ENCODE results near the gene FAAP100.
A peak's percentile ranks its signal among the peaks of the same experiment; 100 is the strongest.
"Not testable (repeated sequence)": the region's sequence is repeated elsewhere in the genome, so short reads cannot be mapped to it uniquely, and the experiment has no call there.

The FAAP100 gene, protein sequence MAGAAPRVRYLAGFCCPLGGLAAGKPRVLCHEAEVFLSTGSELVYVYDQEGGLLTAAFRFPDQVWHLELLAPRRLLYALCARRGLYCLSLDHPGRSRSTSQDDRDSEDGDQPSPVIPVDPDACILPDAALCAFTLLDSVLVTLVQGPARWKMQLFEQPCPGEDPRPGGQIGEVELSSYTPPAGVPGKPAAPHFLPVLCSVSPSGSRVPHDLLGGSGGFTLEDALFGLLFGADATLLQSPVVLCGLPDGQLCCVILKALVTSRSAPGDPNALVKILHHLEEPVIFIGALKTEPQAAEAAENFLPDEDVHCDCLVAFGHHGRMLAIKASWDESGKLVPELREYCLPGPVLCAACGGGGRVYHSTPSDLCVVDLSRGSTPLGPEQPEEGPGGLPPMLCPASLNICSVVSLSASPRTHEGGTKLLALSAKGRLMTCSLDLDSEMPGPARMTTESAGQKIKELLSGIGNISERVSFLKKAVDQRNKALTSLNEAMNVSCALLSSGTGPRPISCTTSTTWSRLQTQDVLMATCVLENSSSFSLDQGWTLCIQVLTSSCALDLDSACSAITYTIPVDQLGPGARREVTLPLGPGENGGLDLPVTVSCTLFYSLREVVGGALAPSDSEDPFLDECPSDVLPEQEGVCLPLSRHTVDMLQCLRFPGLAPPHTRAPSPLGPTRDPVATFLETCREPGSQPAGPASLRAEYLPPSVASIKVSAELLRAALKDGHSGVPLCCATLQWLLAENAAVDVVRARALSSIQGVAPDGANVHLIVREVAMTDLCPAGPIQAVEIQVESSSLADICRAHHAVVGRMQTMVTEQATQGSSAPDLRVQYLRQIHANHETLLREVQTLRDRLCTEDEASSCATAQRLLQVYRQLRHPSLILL

DNA sequence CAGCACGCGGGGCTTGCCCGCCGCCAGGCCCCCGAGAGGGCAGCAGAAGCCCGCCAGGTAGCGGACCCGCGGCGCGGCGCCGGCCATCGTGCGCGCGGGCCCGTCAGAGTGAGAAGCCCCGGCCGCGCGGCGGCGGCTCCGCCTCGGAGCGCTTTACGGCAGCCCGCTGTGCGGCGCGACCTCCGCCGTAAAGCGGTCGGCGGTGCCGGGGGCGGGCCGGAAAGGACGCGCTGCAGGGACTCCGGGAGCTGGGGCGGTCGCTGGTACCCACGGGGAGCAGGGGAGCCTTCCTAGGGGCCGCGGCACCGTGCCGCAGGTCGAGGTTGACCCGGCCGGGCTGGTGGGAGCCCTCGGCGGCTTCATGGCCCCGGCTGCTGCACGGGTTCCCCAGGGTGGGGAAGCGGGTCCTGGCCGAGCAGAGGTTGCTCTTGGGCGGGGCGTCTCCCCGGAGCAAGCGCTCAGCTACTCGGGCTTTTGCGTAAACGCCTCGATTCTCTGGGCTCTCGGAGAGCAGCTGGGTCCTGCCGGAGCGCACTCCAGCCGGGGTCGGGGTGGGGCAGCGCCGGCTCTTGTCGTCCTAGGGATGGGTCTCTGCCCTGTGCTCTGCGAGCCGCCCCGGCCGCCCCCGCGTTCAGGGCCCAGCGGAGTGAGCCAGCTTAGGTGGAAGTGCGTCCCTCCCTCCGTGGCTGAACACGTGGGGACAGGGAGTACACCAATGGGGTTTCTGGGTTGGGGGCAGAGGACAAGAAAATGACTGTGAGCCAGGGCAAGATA is at the start of gene FAAP100:
TSS of gene FAAP100 (minus strand) at position 110 of the 774 bp plus-strand sequence. CDS start at position 87, 23 bp downstream.
- no peak for DNase-seq

DNA sequence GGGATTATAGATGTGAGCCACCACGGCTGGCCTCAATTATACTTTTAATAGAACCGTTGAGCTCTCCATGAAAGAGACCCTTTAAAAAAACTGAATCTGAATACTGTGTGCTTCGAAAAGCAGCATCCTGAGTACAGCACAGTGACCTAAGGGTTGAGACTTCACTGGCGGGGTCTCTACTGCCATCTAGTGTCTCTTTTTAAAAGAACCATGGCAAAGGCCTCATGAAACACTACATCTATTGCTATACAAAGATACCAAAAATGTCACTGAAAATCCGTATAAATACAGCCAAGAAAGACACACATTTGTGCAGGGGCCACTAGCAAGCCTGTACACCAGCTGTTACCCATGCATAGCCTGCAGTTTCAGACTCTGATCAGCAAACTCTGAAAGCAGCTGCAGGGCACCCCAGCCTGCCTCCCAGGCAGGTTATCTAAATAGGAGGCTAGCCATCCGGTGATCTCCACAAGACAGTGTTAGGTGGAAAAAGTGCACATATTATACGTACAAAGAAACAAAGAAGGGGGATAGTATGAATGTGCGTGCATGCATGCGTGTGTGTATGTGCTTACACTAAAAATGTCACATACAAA is 49.5 kb upstream of the FAAP100 start:
- peak; percentile 44 for DNase-seq

DNA sequence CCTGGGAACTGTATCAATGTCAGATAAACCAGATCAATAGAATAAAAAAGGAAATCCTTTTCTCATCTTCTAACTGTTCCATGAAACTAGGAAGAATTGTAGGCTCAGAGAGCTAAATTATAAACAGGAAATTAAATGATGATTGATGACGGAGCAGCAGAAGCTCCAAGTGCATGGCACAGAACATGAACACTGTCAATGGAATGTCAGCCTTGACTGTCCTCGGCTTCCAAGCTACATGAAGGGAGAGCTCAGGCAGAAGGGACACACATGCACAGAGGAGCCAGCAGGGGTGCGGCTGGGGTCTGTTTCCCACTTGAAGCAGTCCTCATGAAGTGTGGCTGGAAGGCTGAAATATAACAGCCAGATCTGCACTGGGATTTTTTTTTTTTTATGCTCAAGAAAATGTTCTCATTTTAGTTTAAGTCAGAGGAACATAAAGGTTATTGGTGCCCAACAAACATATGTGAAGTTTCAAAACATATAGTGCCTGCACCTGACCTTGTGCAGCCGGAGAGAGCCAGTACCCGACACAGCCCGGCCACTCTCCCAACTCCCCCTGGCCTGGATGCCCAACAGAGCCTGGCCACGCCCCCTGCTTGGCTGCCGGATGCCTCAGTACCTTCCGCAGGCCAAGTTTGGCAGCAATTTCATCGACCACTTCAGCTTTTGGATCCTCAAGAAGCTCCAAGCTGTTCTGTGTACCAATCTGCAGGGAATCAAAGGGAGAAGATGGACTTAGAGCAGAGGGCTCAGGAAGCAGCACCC is 47.8 kb upstream of the FAAP100 start:
- DNase-seq = no peak

DNA sequence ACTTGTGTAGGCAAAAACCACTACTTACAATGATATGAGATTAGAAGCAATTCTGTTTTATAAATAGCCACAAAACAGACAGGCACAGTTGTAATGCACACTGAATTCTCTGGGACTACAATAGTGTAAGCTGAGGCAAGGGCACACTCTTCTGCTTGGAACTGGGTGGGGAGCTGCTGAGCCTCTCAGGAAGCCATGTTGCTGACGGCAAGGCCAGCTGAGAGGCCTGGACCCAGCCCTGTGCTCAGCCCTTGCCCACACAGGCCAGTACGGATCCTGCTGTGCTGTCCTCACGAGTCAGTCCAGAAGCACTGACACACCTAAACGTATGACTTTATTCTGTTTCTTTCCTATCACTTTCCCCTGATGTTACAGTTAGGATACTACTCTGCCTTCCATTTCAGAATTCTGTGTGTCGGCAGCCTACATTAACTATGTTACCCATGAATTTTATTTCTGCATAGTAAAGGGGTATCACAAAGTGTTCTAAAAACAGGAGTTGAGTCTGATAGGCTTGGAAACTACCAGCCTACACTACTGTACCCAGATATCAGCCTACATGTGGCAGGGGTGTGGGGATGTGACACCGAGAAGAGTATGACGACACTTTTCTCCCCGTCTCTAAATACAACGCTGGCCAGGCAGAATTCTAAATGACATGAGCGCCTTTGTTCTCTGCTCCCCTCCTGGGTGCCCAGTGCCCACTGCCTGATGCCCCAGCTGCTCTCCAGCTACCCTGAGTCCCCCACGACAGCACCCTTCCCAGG is 41.1 kb upstream of the FAAP100 start:
- DNase-seq = no peak

DNA sequence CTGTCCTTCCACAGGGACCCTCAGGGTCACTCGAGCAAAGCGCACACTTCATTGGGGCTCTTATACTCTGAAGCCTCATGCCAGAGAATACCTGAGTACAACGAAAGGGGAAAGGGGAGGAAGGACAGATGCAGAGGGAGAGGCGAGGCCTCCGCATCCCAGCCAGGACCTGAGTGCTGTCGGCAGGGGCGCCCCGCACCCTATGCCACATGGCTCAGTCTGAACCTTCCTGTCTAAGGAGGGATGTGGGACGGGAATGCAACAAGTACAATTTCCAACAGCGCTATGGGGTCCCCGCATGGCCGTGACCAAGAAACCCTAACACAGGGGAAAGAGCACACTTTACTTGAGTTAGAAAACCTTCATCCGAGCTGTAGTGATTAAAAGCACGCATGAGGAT is 39.8 kb upstream of the FAAP100 start:
- DNase-seq = no peak

DNA sequence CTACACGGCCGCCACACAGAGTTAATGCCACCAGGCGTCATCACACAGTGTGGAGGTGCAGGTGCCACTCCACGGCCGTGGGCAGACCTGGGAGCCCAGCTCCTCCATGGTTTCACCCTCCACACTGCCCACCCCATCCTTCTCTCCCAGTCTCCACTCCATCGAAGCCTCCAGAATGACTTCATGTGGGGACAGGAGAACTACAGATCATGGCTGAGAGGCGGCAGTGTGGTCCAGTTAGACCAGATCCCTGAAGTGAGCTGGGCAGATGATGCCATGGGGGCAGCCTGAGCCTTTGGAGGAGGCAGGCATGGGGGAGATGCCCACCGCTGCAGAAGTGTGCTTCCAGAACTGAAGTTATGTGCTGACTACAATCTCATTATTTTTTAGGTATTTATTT is 38.0 kb upstream of the FAAP100 start:
- DNase-seq = no peak

DNA sequence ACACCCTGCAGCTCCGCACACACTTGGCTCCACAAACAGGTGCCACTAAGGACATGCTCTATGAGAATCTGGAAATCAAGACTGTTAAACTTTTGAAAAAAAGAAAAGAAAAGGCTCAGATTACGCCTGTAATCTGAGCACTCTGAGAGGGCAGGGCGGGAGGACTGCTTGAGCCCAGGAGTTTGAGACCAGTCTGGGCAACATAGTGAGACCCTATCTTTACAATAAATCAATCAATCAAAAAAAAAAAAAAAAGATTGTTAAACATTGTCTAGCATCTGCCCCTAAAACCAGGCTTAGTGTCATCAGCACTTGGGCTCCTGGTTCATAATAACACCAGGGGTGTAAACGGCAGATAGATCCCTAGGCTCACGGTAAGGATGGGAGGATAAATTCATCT is 37.5 kb upstream of the FAAP100 start:
- no peak for DNase-seq

DNA sequence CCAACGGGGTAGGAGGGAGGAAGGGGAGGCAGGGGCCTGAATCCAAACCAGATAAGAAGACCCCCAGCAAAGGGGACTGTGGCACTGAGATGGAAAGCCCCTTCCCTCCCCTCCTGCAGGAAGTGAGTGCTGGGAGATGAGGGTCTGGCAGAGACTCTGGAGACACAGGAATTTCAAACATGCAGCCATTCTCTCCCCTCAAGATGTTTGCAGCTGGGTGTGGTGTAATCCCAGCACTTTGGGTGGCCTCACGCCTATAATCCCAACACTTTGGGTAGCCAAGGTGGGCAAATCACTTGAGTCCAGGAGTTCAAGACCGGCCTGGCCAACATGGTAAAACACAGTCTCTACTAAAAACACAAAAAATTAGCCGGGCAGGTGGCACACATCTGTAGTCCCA is 33.9 kb upstream of the FAAP100 start:
- DNase-seq = no peak

DNA sequence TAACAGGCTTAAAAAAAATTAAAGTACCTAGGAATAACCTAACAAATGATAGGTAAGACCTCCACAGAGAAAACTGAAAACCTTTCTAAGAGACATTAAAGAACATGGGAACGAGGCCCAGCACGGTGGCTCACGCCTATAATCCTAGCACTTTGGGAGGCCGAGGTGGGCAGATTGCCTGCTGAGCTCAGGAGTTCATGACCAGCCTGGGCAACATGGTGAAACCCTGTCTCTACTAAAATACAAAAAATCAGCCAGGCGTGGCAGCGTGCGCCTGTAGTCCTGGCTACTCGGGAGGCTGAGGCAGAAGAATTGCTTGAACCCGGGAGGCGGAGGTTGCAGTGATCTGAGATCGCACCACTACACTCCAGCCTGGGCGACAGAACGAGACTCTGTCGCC is 32.6 kb upstream of the FAAP100 start:
- DNase-seq = not testable (repeated sequence)

DNA sequence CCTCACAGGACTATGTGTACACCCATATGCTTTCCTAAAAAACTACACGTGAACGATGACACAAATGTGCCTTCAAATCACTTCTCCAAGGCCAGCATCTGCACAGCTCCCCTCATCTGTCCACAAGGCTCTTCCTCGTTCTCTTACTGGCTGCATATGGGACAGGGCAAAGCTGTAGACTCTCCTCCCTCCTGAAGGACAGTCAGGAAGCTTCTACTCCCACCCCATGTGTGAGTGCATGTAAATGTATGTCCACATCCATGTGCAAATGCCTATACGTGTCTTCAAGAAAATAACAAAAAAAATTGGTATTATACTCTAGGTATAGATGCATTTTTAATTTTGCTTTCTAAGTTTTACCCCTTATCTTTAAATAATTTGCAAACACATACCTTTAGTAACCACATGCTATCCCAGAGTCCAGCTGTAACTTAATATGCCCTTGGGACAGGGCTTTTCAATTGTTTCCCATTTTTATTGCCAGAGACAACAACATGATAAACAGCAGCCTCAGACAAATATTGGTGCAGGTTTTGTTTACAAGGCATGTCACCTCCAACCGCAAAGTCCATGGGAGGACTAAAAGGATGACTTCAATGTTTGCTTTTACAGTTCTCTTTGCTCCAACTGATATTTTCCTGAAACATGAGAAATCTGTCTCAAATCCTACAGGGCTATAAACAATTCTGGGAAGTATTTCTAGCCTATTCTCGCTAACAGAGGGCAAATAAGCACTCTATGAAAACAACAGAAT is 31.6 kb upstream of the FAAP100 start:
- no peak for DNase-seq

DNA sequence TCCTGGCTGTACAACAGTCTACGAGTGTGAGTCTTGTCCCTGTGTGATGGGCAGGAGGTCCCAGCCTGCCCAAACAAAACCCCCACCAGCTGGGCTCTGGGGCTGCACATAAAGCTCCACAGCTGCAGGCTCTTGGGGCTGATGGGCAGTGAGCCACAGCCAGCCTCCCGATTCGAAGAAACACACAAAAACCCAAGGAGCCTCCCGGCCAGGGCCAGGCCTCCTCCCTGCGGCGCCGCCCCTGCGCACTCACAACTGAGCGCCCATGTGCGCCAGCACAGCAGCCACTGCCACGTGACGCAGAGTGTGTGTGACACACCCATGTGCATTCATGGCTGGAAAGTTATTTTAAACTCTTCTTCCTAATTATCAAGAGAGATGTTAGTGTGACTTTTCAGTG is 30.6 kb upstream of the FAAP100 start:
- DNase-seq = no peak

DNA sequence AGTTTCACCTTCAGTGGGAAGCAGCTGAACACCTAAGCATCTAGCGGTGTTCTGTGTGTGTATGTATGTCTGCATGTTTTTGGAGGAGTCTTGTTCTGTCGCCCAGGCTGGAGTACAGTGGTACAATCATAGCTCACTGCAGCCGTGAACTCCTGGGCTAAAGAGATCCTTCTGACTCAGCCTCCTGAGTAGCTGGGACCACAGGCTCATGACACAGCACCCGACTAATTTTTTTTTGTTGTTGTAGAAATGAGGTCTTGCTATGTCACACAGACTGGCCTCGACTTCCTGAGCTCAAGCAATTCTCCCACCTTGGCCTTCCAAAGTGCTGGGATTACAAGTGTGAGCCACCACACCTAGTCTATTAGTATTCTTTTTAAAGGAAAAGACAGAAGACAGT is 30.2 kb upstream of the FAAP100 start:
- DNase-seq = no peak

DNA sequence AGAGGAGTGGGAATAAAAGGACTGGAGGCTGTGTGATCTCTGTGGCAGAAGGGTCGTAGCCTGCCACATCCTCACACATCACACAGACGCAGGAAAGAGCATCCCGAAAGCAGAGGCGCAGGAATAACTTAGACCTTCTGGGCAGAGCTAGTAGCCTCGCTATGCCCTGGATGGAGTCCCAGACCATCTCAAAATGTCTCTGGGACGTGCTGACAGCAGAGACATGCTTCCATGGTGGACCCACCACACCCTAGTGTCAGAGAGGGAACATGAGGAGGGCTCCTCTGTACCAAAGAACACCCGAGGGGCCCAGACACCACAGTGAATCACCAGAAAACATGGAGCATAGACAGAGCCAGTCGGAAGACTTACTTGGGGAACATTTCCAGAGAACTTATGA is 29.6 kb upstream of the FAAP100 start:
- DNase-seq = no peak

DNA sequence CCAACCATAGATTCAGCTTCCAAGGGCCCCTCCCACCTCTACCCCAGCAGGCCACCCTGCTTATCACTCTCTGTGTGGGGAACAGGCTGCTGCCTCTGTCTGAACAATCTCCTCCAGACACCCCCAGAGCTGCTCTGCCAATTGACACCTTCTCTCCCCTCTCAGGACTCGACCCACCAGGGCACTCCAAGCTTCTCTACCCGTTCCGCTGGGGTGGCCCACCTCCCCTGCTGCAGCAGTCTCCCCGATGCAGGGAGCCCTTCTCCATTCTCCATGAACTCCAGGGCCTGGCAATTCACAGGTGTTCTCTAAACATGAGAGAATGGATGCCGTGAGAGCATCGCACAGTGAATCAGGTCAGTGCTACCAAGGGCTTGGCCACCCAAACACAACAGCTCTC is 28.3 kb upstream of the FAAP100 start:
- DNase-seq = no peak

DNA sequence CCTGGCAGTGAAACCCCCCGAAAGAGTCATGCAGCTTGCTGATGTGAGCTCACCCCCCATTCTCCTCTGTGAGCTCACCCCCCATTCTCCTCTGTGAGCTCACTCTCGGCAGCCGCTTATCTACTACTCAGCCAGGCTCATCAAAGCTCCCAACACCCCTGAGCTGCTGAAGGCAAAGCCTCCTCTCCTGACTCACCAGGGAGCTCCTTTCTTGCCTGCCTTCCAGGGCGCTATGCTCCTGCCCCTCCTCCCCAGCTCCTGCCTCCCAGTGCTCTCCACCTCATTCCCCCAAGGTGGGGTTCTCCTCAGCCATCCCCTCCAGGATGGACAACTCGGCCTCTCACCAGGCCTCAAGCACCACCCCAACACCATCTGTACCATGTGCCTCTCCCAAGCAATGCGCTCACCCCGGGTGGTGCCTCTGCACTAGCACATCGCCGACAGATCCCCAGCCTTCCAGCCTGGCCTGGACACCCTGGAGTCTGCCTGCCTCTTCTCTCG is 27.7 kb upstream of the FAAP100 start:
- no peak for DNase-seq

DNA sequence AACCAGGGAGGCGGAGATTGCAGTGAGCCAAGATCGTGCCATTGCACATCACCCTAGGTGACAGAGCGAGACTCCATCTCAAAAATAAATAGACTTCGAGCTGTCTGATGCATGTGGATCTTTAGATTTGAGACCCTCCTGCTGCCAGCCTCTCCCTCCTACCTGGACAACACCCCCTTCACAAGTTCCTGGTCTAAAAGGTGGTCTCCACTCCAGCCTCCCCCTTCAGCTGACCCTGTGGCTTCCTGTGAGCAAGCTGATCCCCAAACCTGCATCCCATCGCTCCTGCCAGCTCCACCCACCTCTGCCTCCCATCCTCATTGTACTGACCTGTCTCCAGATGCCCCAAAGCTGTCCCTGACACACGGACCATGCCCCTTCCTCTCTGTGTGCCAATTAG is 27.1 kb upstream of the FAAP100 start:
- DNase-seq = no peak

DNA sequence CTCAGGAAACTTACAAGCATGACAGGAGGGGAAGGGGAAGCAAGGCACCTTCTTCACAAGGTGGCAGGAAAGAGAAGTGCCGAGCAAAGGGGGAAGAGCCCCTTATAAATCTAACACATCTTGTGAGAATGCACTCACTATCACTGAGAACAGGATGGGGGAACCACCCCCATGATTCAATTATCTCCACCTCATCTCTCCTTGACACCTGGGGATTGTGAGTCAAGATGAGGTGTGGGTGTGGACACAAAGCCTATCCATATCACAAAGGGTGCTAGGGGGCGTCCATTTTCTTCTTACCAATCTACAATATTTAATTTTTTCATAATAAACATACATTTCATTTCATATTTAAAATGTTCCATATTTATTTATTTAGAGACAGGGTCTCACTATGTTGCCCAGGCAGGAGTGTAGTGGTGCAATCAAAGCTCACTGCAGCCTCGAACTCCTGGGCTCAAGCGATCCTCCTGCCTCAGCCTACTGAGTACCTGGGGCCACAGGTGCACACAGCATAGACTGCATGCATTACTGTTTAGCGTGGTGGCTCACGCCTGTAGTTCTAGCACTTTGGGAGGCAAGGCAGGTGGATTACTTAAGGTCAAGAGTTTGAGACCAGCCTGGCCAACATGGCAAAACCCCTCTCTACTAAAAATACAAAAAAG is 26.5 kb upstream of the FAAP100 start:
- DNase-seq = no peak

DNA sequence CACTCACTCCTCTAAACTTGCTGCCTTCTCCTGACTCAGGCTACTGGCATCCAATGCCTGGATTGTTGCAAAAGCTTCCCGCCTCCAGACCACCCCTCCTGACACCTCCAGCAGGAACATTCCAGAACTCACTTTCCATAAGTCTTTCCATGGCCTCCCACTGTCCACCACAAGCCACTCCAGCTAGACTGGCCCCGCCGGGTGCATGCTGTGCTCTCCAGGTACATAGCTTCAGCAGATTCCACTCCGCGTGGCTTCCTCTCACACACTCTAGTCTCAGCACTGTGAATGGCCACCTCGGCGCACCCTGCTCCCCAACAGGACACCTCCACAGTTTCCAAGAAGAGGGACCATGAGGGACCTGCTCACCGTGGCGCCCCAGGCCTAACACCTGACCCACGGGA is 25.9 kb upstream of the FAAP100 start:
- no peak for DNase-seq

DNA sequence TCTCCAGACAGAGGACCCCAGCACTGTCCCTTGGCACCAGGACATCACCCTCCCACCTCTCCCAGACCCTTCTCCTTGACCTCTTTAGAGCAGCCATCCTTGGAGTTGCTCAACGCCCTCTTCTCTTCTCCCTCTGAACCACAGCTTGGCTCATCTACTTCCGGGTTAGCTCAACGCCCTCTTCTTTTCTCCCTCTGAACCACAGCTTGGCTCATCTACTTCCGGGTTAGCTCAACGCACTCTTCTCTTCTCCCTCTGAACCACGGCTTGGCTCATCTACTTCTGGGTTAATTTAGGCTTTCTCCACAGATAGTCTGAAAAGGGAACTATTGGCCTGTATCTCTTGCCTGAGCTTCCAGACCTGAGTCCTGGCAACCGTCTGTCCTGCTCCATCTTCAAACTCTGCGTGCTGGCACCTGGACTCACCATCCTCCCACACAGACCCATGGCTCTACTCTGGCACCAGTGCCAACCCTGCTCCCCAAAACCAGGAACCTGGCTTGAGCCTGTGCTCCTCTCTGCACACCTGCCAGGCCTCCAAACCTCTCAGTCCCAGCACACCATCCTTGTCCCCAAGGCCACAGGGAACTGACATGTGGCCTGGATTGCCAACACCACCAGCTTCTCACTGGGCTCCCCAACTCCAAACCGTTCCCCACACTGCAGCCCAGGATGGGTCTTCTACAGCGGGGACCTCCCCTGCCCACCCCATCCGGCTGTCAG is 25.3 kb upstream of the FAAP100 start:
- peak; percentile 56 for DNase-seq

Data from SHP77 treated with DMSO at 0.1 percent for 48 hours (cell line).